Measurements from ENCODE around the gene KMO.

Gene KMO

DNA sequence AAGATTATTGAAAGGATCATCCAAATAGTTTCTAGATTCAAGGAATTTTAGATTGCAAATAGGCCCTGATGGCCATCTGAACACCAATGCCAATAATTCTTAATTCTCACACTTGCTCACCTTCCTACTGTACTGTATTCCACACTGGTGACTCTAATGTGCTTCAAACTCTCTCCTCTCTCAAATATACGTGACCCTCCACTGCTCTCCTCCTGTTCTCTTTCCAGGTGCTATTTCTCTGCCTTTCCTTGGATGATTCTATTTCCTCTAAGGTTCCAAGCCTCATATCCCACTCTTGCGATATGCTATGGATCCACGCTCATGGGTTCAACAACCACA, 28.6 kb downstream of the KMO start:
- Histone ChIP-seq H3K4me2 (ENCODE audit: low read depth, low read length, poor library complexity, severe bottlenecking) (no peak overlapping the region), H4K20me1 (ENCODE audit: insufficient read depth, low read length, poor library complexity, severe bottlenecking) (no peaks in the 10 kb centered on the region), H3K4me1 (ENCODE audit: insufficient read depth, low read length, poor library complexity, severe bottlenecking) (no peaks in the 10 kb centered on the region), H3K27me3 (ENCODE audit: insufficient read depth, low read length, poor library complexity, severe bottlenecking) (no peaks in the 10 kb centered on the region), H3K4me3 (ENCODE audit: low read length, poor library complexity, severe bottlenecking) (no peak overlapping the region), H2AFZ (ENCODE audit: low read length) (no peak overlapping the region), H3K9me2 (replicated peaks; ENCODE audit: low read depth, low read length) (no peaks in the 10 kb centered on the region), H3F3A (ENCODE audit: low read depth) (no peaks in the 10 kb centered on the region), H3K9ac (ENCODE audit: low read depth, low read length, poor library complexity, severe bottlenecking) (no peak overlapping the region), H3K9me3 (ENCODE audit: insufficient read depth, low read depth, low read length) (no peaks in the 10 kb centered on the region), H3K36me3 (ENCODE audit: insufficient read depth, low read length) (no peaks in the 10 kb centered on the region), H3K79me2 (ENCODE audit: insufficient read depth, low read length) (no peaks in the 10 kb centered on the region)
- TF ChIP-seq, protein P1, sequence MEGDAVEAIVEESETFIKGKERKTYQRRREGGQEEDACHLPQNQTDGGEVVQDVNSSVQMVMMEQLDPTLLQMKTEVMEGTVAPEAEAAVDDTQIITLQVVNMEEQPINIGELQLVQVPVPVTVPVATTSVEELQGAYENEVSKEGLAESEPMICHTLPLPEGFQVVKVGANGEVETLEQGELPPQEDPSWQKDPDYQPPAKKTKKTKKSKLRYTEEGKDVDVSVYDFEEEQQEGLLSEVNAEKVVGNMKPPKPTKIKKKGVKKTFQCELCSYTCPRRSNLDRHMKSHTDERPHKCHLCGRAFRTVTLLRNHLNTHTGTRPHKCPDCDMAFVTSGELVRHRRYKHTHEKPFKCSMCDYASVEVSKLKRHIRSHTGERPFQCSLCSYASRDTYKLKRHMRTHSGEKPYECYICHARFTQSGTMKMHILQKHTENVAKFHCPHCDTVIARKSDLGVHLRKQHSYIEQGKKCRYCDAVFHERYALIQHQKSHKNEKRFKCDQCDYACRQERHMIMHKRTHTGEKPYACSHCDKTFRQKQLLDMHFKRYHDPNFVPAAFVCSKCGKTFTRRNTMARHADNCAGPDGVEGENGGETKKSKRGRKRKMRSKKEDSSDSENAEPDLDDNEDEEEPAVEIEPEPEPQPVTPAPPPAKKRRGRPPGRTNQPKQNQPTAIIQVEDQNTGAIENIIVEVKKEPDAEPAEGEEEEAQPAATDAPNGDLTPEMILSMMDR (conservative IDR thresholded peaks at IDR 0.05; ENCODE audit: low read length): no peak
- TF ChIP-seq EZH2phosphoT487 (IDR thresholded peaks at IDR 0.05; ENCODE audit: borderline replicate concordance): no peak

DNA sequence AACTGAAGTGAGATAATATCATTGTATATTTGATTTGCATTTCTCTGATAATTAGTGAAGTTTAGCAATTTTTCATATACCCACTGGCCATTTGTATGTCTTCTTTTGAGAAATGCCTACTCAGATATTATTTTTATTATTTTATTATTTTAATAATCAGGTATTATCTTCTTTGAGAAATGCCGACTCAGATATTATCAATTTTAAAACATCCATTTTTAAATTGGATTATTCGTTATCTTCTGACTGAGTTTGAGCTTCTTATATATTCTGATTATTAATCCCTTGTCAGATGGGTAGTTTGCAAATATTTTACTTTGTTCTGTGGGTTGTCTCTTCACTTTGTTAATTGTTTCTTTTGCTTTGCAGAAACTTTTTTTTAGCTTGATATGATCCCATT, 37.7 kb downstream of the KMO start:
- Histone ChIP-seq H3K9me3 (ENCODE audit: insufficient read depth, low read depth, low read length) (no peaks in the 10 kb centered on the region), H4K20me1 (ENCODE audit: insufficient read depth, low read length, poor library complexity, severe bottlenecking) (no peaks in the 10 kb centered on the region), H2AFZ (ENCODE audit: low read length) (no peak overlapping the region)

DNA sequence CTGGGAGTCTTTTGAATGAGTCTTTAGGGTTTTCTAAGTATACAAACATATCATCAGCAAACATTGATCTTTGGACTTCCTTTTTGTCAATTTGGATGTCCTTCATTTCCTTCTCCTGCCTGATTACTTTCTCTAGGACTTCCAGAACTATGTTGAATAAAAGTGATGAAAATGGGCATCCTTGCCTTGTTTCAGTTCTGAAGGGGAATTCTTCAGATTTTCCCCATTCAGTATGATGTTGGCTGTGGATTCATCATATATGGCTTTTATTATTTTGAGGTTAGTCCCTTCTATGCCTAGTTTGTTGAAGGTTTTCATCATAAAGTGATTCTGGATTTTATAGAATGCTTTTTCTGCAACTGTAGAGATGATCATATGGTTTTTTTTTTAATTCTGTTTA, 42.0 kb downstream of the KMO start:
- no peak for TF ChIP-seq EZH2phosphoT487 (IDR thresholded peaks at IDR 0.05; ENCODE audit: borderline replicate concordance)
- TF ChIP-seq, protein P1 (conservative IDR thresholded peaks at IDR 0.05; ENCODE audit: low read length): no peak
- no peak overlapping the region for H3K4me3 ChIP-seq (ENCODE audit: low read length, poor library complexity, severe bottlenecking)

More for the DNA sequence above, 37.7 kb downstream of the KMO start:
- Histone ChIP-seq H3K27me3 (ENCODE audit: insufficient read depth, low read length, poor library complexity, severe bottlenecking) (no peaks in the 10 kb centered on the region), H3K4me2 (ENCODE audit: low read depth, low read length, poor library complexity, severe bottlenecking) (no peak overlapping the region), H3K36me3 (ENCODE audit: insufficient read depth, low read length) (no peaks in the 10 kb centered on the region), H3K4me1 (ENCODE audit: insufficient read depth, low read length, poor library complexity, severe bottlenecking) (no peaks in the 10 kb centered on the region), H3K9me2 (replicated peaks; ENCODE audit: low read depth, low read length) (no peaks in the 10 kb centered on the region), H3K4me3 (ENCODE audit: low read length, poor library complexity, severe bottlenecking) (no peak overlapping the region), H3K9ac (ENCODE audit: low read depth, low read length, poor library complexity, severe bottlenecking) (no peak overlapping the region), H3F3A (ENCODE audit: low read depth) (no peaks in the 10 kb centered on the region), H3K79me2 (ENCODE audit: insufficient read depth, low read length) (no peaks in the 10 kb centered on the region)
- TF ChIP-seq, protein P1 (conservative IDR thresholded peaks at IDR 0.05; ENCODE audit: low read length): no peak
- TF ChIP-seq EZH2phosphoT487 (IDR thresholded peaks at IDR 0.05; ENCODE audit: borderline replicate concordance): no peak

More for the DNA sequence above, 42.0 kb downstream of the KMO start:
- Histone ChIP-seq H3K9ac (ENCODE audit: low read depth, low read length, poor library complexity, severe bottlenecking) (no peak overlapping the region), H3K4me2 (ENCODE audit: low read depth, low read length, poor library complexity, severe bottlenecking) (no peak overlapping the region), H4K20me1 (ENCODE audit: insufficient read depth, low read length, poor library complexity, severe bottlenecking) (no peaks in the 10 kb centered on the region), H3K9me2 (replicated peaks; ENCODE audit: low read depth, low read length) (no peaks in the 10 kb centered on the region), H3F3A (ENCODE audit: low read depth) (no peaks in the 10 kb centered on the region), H3K79me2 (ENCODE audit: insufficient read depth, low read length) (no peaks in the 10 kb centered on the region), H3K27me3 (ENCODE audit: insufficient read depth, low read length, poor library complexity, severe bottlenecking) (no peaks in the 10 kb centered on the region), H3K4me1 (ENCODE audit: insufficient read depth, low read length, poor library complexity, severe bottlenecking) (no peaks in the 10 kb centered on the region), H3K36me3 (ENCODE audit: insufficient read depth, low read length) (no peaks in the 10 kb centered on the region), H2AFZ (ENCODE audit: low read length) (no peak overlapping the region), H3K9me3 (ENCODE audit: insufficient read depth, low read depth, low read length) (0 out of 2 replicates have a peak, but pooled peaks cover 3% of the 10 kb centered on the region)
